HG03095 (cell line): ENCODE results near the gene LRSAM1.

Experiments used
- ATAC-seq: cut with Tn5 transposase; IDR thresholded peaks from one replicate; pipeline ENCODE4 v1.9.1; 2021; ENCODE audit warnings: moderate library complexity; ENCODE audit not compliant: unreplicated experiment

The LRSAM1 gene

GRCh38 chr9:127509955-127510299, 58.6 kb downstream of the LRSAM1 start:
- no peak for ATAC-seq

GRCh38 chr9:127514468-127514867, 63.2 kb downstream of the LRSAM1 start:
- ATAC-seq, result no peak

GRCh38 chr9:127516835-127517607, 65.7 kb downstream of the LRSAM1 start:
- ATAC-seq, result no peak

GRCh38 chr9:127517620-127518019, 66.3 kb downstream of the LRSAM1 start:
- ATAC-seq, result no peak

- no peak for ATAC-seq
These were observed 67.0 kb downstream of the LRSAM1 start for GRCh38 chr9:127518091-127518856.

- no peak for ATAC-seq
These were observed 68.2 kb downstream of the LRSAM1 start for GRCh38 chr9:127519301-127520166.

GRCh38 chr9:127520941-127521918, 69.9 kb downstream of the LRSAM1 start:
- no peak for ATAC-seq

GRCh38 chr9:127521919-127522304, 70.6 kb downstream of the LRSAM1 start:
- no peak for ATAC-seq

- ATAC-seq, result no peak
These were observed 71.4 kb downstream of the LRSAM1 start for GRCh38 chr9:127522727-127523126.

GRCh38 chr9:127523312-127523851, 72.1 kb downstream of the LRSAM1 start:
- no peak for ATAC-seq

GRCh38 chr9:127524373-127524772, 73.1 kb downstream of the LRSAM1 start:
- ATAC-seq, result no peak

GRCh38 chr9:127525401-127526188, 74.3 kb downstream of the LRSAM1 start:
- no peak for ATAC-seq

GRCh38 chr9:127526655-127527559, 75.6 kb downstream of the LRSAM1 start:
- no peak for ATAC-seq

- no peak for ATAC-seq
These were observed 76.4 kb downstream of the LRSAM1 start for GRCh38 chr9:127527560-127528268.

GRCh38 chr9:127528422-127529251, 77.3 kb downstream of the LRSAM1 start:
- no peak for ATAC-seq

GRCh38 chr9:127529671-127530070, 78.4 kb downstream of the LRSAM1 start:
- no peak for ATAC-seq
